GM19023 (cell line): ENCODE measurements around the gene VSIG4.

Experiments
- ATAC-seq: cut with Tn5 transposase; IDR thresholded peaks from one replicate; pipeline ENCODE4 v1.9.1; 2021; ENCODE audit warnings: mild to moderate bottlenecking, moderate library complexity; ENCODE audit not compliant: unreplicated experiment

The VSIG4 gene

GRCh38 chrX:66009231-66009845 is 30.5 kb downstream of the VSIG4 start:
- no peak for ATAC-seq

- ATAC-seq, result no peak
Measured at GRCh38 chrX:66008328-66008970, 31.4 kb downstream of the VSIG4 start.

DNA sequence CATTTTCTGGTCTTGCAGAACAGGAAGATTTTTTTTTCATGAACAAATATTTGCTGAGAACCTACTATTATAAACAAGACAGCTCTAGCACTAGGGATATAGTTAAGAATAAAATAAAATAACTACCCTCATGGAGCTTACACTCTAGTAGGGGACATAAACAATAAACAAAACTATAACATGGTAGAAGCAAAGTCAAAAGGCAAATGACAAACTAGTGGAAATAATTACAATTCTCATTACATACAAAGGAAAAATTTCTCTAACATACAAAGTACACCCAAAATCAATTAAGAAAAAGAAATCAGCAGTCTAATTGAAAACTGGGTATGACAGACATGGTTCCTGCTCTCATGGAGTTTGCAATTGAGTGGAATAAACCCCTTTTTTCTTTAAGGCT is 32.0 kb downstream of the VSIG4 start:
- no peak for ATAC-seq

DNA sequence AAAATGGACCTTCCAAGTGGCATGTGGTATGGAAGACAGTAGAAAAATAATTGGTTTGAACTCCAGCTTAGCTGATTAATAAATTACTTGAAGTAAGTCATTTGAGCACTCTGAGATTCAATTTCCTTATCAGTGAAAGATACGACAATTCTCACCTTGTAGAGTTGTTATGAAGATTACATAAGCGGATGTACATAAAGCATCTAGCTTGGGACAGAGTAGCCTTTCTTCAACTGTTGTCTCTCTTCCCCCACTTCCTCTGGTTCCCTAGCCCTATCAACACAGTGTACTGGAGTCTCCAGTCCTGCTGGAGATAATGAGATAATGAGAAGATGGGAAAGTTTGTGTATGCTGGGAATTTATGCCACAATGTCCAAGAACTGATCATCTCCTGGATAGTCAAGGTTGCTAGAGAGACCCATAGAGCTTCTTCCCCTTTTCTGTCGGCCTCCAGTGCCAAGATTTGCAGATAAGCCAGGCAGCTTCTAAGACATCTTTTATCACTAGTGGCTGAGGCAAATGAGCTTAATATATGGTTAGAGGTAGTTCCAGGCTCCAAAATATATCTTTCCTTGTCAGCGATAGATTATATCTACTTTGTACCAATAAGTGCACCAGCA is 33.9 kb downstream of the VSIG4 start:
- no peak for ATAC-seq

- no peak for ATAC-seq
Measured at GRCh38 chrX:66004928-66005829, 34.7 kb downstream of the VSIG4 start.

- ATAC-seq, result peak; percentile 40
Measured at GRCh38 chrX:66002824-66003680, 36.8 kb downstream of the VSIG4 start.

DNA sequence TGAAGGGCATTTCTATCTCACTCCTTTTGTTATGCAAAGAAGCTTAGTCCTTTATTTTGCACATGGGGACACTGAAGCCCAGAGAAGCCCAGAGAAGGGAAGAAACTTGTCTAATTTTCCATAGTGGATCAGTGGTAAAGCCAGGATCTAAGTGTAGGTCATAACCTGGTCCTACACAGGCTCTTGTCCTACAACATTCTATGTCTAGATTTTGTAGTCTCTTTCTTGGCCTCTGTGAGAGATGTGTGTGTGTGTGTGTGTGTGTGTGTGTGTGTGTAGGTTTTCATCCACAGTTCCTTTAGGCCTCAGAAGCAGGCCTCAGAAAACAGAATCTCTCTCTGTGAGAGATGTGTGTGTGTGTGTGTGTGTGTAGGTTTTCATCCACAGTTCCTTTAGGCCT is 38.3 kb downstream of the VSIG4 start:
- ATAC-seq, result no peak

GRCh38 chrX:66000628-66001272 is 39.1 kb downstream of the VSIG4 start:
- no peak for ATAC-seq

GRCh38 chrX:66000178-66000577 is 39.7 kb downstream of the VSIG4 start:
- no peak for ATAC-seq

GRCh38 chrX:65999563-66000148 is 40.2 kb downstream of the VSIG4 start:
- ATAC-seq, result no peak

DNA sequence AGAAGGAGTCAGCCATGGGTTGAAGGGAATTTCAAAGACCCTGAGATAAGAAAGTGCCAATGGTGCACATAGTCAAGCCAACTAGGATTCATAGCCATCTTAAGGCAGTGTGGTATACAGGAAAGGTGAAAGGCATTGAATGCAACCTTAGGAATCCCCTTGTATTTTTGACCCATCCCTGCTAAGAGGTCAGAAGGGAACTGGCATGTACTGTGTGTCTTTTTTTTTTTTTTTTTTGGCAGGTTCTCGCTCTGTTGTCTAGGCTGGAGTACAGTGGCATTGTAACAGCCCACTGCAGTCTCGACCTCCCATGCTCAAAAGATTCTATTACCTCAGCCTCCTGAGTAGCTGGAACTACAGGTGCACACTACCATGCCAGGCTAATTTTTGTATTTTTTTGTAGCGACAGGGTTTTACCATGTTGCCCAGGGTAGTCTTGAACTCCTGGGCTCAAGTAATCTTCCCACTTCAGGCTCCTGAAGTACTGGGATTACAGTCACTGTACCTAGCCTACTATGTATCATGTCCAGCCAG is 40.8 kb downstream of the VSIG4 start:
- ATAC-seq, result no peak

- no peak for ATAC-seq
Measured at GRCh38 chrX:65997978-65998717, 41.7 kb downstream of the VSIG4 start.

- no peak for ATAC-seq
Measured at GRCh38 chrX:65994519-65995506, 45.1 kb downstream of the VSIG4 start.

- ATAC-seq, result no peak
Measured at GRCh38 chrX:65993915-65994460, 45.9 kb downstream of the VSIG4 start.

DNA sequence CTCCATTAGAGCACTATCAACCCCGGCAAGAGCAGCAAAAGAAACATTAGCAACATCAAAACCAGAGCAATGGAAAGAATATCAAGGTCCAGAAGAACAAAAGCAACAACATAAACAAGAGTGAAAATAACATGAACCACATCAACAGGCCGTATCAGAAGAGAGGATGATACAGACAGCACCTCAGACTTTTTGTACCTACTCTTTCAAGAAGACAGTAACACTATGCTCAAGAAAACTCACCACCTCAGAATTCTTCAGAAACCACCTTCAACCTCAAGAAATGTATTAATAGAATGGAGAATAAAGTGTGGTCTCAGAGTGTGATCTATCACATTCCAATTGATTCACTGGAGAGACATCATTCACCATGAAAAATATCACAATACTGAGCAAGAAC is 46.5 kb downstream of the VSIG4 start:
- no peak for ATAC-seq

GRCh38 chrX:65990702-65991101 is 49.2 kb downstream of the VSIG4 start:
- no peak for ATAC-seq

GRCh38 chrX:65987811-65988210 is 52.1 kb downstream of the VSIG4 start:
- ATAC-seq, result no peak
